DMS79 treated with DMSO at 0.1 percent for 48 hours (cell line): ENCODE results near the gene PATJ.
"Not testable (repeated sequence)": the region's sequence is repeated elsewhere in the genome, so short reads cannot be mapped to it uniquely, and the experiment has no call there.

Experiments used
- DNase-seq: peaks from one replicate; lab custom pipeline; 2025; lab: John Stamatoyannopoulos, UW

Gene PATJ

DNA sequence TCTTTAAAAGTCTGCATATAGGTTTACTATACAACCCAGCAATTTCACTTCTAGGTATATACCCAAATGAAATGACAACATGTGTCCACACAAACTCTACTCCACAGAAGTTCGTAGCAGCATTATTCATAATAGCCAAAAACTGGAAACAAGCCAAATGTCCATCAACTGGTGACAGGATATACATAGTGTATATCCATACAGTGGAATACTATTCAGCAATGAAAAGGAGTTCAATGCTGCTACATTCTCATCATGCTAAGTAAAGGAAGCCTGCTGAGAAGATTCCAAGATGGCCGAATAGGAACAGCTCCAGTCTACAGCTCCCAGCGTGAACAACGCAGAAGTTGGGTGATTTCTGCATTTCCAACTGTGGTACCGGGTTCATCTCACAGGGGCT lies 200.6 kb downstream of the PATJ start:
- DNase-seq, result no peak

DNA sequence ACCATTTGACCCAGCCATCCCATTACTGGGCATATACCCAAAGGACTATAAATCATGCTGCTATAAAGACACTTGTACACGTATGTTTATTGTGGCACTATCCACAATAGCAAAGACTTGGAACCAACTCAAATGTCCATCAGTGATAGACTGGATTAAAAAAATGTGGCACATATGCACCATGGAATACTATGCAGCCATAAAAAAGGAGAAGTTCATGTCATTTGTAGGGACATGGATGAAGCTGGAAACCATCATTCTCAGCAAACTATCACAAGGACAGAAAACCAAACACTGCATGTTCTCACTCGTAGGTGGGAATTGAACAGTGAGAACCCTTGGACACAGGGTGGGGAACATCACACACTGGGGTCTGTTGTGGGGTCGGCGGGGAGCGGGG lies 206.4 kb downstream of the PATJ start:
- DNase-seq, result not testable (repeated sequence)

DNA sequence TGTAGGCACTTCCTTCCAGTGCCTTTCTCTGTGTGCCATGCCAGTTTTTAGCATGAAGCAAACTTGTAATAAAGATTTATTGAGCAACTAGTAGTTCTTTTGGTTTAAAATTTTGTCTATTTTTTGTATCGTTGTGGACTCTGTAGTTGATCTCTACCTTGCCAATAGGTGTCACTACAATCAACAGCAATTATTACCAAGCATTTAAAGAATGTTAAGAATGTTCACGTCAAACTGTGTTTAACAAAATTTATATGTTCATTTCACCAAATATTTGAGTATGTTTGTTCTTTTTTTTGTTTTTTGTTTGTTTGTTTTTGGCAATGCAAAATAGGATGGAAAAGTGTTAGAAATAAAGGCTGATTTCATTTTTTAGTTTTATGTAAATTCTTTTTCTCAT lies 208.1 kb downstream of the PATJ start:
- DNase-seq, result no peak

DNA sequence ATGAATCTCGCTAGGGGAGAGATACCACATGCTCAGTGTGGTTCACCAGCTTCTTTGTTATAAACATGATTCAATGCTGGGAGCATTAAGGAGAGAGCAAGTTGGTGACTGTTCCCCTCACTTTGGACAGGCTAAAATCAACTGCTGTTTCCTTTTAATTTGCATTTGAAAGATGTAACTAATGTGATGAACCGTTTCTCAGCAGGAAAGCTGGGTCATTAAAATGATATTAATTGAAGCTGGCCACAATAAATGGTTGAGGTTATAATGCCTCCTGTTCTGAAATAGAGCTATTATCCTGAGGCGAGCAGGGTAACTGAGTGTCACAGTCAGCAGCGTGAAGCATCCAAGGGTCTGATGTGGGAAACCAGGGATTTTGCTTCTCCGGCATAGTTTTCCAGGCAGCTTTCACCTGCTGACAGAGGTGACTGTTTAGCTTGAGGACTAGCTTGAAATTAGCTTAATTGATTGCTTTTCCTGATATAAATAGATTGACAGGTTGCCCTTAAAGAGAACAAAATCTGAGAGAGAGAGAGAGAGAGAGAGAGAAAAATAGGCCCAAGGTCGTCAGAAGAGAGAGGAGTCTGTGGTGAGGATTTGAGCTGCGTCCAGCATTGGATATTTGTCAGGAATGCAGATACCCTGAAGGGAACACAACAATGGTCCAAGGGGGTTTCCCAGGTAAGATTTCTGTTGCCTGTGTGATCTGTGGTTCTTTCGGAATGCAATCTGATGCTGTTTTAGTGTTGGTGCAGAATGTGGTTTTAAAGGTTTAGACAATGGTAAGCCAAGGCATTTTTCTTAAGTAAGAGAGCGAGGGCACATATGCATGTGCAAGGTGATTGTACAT lies 209.7 kb downstream of the PATJ start:
- DNase-seq, result no peak

DNA sequence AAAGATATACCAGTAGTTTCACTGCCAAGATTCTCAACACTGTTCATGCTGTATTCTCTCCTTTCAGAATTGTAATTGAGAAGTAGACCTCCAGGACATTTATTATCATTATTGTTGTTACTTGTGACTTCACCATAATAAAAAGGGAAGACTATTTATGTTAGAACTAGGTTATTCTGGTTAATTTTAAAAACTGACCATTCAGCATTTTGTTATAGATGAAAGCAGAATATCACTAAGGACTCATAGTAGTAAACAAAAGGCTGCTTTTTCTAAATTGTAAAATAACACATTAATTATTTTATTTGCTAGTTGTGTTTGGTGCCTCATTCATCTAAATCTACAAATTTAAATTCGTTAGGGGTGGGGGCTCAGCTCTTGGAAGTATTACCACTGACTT lies 210.4 kb downstream of the PATJ start:
- no peak for DNase-seq

DNA sequence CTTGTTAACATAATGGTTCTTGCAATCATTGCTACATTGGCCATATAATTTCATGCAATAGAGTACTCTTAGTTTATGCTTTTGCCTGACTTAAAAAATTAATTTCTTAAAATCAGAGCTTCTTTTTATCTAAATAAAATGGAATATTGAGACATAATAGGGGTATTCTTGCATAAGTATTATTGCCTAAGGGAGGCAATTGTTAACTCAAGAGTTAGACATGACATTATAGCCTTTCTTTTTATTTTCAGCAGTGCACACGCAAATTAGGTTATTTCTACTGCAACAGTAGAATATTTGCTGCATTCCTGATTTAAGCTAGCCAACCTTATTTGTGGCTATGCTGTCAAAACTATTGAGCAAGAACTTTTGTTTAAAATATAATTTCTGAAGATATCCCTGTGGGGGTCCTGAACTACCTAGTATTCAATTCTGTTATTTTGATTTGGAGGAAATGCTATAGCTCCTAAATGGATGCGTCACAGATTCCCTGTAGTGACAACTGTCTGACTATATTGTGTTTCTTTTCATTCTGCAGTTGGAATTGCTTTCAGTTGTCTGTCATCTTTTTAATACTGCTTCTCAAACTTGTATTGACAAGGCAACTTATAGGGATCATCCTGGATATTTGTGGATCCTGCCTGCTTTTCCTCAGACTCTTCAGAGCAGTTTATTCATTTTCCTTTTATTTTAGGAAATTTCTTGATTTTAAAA lies 211.0 kb downstream of the PATJ start:
- DNase-seq, result no peak

DNA sequence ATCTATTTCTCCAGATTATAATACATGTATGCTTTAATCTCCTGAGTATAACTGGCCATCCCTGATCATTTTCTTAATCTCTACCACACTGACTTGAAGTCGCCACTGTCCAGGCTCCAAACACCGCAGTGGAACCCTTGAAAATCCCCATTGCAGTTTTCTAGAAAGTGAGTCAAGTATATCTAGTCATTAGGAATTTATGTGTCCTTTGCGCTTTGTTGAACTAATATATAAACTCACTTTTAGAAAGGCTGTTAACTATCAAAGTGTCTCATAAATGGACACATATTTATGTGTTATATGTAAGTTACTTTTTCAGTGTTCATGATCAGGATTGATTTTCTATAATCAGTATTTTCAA lies 211.5 kb downstream of the PATJ start:
- DNase-seq, result no peak

DNA sequence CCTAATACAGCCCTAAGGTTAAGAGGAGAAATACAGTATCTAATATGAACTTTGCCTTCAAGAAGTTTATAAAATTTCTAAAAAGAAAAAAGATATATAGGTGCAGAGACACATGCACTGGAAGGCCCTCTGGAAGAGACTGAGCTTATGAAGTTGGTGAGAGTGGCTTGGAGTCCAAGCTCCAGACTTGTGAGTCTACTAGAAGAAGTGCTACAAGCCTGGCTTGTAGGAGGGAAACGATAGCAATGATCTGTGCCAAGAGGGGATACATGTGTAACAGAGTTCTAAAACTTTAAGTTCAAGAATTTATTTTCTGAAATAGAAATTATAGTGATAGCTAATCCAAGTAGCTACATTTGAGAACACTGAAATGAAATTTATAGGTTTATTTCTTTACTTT lies 213.0 kb downstream of the PATJ start:
- no peak for DNase-seq

DNA sequence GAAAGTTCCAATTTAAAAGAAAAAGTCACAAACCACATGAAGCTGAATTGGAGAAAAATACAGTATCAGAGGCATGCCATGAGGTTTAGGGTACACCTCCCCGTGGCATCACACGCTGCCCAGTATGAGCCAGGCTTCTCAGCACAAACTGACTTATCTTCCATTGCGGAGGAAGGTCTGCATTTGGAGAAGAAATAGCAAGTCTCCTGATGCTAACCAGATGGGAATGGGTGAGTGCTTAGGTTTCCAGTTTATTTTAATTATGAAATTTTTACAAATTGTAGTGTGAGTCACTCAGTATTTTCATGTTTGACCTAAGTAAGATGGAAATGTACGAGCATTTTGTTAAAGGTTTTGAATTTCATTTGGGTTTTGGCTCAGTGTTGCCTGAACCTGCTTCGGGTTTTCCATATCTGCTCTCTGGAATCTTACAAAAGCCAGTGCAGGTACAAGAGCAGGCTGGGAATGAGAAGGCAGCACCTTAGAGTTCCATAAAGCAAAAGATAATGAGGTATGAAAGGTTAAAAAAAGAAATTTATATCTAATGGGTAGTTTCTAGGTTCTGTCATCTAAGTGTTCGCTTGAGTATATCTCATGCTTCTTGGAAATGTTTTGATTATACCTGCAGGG lies 213.9 kb downstream of the PATJ start:
- DNase-seq, result no peak

DNA sequence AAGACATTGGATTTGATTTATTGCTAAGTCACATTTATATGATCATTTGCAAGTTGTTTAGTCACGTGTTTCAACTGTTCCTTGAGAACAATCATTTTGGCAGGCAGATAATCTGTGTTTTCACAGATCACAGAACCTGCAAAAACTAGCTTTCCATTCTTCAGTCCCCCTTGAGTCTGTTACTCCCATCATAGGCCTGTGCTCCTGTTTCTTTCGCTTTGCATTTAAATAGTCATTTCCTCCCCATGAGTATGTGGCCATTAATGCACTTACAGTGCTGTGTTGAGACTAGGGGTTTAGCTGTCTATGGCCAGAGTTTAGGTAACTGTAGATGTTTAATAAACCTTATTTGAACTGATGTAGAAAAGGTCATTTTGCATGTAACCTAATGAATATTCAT lies 214.5 kb downstream of the PATJ start:
- no peak for DNase-seq

DNA sequence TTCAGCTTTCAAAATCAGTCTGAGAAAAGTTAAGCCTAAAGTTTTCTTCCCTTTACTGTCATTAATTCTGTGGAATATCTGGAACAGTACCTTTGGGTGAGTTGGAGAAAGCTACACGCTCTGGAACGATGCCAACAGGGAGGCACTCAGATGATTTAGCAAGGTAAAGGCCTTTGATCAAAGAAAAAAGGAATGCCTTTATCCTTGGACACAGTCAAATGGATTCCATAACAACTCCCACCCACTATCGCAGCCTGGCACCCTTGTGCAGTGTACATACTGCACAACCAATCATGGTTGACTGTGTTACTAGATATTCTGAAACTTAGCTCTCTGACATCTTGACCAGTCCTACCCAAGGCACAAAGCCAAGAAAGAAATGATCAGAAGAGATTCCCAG lies 218.7 kb downstream of the PATJ start:
- DNase-seq, result no peak

DNA sequence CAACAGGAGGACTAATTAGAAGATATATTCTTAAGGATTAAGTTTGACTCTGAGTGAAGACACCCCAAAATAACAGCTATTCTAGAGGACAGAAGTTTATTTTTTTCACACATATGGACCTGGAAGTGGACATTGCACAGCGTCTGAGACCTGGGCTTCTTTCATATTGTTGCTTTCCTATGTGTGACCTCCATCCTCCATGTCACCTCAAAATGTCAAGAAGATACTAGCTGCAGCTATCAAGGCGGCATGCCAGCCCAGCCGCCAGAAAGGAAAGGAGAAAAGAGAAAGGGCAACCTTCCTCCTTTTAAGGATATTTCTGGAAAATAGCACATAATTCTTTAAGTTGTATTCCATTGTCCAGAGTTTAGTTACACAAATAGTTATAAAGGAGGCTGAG lies 220.4 kb downstream of the PATJ start:
- DNase-seq, result no peak

DNA sequence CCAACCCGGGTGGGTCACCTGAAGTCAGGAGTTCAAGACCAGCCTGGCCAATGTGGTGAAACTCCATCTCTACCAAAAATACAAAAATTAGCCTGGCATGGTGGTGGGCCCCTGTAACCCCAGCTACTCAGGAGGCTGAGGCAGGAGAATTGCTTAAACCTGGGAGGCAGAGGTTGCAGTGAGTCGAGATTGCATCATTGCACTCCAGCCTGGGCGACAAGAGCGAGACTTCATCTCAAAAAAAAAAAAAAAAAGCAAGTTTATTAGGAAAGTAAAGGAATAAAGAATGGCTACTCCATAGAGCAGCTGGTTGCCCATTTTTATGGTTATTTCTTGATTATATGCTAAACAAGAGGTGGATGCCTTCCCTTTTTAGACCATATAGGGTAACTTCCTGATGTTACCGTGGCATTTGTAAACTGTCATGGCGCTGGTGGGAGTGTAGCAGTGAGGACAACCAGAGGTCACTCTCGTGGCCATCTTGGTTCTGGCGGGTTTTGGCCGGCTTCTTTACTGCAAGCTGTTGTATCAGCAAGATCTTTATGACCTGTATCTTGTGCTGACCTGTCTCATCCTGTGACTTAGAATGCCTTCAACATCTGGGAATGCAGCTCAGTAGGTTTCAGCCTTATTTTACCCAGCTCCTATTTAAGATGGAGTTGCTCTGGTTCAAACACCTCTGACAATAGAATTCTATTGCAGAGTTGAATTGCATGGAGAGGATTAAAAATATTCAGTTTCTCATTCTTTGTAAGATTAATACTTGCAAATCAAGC lies 224.4 kb downstream of the PATJ start:
- DNase-seq, result not testable (repeated sequence)

DNA sequence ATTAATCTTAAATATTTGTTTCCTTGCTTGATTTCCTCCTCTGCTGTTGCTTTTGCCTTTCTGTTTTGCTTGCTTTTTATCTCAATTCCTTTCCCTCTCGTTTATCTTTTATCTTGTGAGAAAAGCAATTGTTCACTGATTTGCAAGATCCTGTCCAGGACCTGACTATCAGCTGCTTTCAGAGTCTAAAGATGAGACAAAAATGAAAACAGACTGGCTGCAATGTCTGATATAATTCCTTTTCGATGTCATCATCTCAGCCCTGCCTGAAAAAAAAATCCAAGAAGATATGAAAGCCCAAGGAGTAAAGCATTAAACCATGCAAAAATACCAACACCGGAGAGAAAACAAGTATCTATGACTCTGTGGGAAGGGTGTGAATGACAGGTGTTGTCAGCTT lies 225.5 kb downstream of the PATJ start:
- DNase-seq, result no peak

DNA sequence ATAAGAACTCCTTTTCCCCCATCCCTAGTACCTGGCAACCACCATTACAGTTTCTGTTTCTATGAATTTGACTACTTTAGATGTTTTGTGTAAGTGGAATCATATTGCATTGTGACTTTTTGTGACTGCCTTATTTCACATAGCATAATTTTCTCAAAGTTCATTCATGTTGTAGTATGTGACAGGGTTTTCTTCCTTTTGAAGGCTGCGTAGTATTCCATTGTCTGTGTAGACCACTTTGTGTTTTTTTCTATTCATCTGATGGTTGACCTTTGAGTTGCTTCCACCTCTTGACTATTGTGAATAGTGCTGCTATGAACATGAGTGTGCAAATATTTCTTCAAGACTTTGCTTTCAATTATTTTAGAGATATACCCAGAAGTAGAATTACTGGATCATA lies 226.6 kb downstream of the PATJ start:
- DNase-seq, result no peak

DNA sequence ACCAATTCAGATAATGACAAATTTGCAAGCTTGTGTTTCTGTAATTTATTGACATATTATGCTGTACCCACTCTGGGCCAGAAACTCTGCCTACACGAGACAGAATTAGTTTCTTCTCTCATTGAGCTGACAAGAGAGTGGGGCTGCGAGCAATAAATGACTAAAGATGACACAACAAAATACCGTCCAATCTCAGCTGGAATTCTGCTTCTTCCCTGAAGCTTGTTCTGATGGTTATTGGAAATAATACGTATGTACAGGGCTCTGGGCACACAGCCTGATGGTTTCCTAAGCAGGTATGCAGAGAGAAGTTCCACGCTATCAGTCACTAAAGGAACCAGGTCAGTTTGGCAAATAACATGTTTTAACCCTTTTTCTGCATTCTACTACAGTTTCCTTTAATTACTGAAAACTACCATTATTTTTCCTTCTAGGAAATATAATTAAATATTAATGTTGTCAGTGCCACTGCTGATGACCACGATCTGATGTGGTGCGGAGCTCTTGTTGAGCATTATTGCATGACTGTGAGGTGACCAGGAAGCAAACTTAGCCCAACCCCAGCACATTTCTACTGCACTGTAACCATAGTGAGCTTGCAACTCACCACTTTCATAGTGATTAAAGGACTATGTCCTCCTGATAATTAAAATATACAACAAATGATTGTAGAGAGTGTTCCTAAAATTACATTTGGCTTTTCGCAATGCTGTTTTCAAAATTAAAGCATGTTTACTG lies 231.0 kb downstream of the PATJ start:
- no peak for DNase-seq

DNA sequence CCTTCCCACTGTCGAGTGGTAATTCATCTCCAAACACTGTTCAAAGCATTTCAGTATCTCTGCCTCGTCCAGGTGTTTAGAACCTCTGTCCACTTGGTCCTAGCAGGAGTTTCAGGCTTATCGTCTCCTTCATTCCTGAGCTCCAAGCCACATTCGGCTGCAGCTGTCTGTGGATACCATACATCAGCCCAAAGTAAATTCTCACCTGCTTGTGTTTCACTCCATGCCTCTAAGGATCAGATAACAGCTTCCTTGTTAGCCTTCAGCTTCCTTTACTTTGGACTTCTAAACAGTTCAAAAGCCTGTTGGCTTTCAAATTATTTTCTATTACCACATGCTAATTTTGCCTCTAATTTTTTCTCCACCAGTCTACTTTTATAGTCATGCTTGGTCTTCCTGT lies 233.4 kb downstream of the PATJ start:
- no peak for DNase-seq

DNA sequence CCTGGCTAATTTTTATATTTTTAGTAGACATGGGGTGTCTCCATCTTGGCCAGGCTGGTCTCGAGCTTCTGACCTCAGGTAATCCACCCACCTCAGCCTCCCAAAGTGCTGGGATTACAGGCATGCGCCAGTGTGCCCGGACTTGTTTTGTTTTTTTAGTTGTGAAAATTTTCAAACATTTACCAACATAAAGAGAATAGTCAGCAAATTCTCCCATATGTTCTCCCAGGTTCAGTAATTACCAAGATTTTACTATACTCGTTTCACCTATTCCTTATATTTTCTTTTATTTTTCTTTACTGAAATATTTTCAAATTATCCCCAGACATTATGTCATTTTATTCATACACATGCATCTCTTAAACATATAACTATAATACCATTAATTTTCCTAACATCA lies 234.3 kb downstream of the PATJ start:
- no peak for DNase-seq

DNA sequence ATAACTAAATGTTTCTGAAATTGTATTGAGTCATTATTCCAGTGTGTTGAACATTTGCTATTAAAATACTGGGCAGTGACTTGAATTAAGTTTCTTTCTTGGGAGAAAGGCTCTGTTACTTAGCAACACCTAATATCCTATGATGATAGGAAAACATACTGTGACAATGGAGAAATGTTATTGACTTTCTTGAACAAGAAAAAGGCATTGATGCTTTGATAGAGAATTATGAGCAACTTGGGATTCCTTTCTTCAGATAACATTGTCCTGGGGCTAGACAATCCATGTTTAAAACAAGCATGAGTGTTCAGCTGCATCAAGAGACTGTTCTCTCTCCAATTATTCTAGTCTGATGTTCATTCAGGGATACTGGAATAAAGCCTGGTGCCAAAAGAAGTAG lies 236.5 kb downstream of the PATJ start:
- DNase-seq, result no peak

DNA sequence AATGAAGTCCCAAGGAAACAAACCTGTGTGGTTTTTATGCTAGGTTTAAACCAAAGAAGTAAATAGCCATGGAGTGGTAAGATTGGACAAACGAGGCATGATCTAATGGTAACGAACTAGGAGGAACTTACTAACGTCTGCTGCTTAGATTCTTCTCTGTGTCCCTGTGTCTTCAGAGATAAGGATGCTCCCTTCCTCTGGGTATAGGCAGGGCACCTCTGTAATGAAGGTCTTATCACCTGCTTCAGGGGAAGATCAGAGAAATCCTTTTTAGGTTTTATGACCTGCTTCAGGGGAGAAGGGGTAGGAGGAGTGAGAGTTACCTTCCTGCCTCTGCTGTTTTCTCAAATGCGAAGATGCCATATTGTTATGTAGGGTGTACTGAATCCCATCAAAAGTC lies 237.4 kb downstream of the PATJ start:
- no peak for DNase-seq

DNA sequence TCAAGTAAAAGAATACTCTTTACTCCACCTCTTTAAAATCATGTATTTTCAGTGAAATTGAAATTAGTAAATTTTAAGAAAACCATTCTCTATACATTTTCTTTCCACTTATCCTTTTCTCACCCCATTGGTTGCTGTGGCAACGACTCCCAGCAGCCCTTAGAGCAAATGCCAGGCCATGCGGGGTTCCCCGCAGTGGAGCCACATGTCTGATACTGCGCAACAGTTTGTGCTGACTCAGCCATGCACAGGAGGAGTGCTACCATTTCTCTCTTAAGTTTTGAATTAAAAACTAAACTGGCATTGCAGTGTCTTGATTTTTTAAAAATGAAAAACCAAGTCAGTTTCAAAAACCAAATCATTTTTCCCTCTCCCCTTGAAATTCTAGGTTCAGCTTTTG lies 238.3 kb downstream of the PATJ start:
- DNase-seq, result no peak
